ENCODE results near the gene TPPP2.
"Not testable (repeated sequence)": the region's sequence is repeated elsewhere in the genome, so short reads cannot be mapped to it uniquely, and the experiment has no call there.

The TPPP2 gene

DNA sequence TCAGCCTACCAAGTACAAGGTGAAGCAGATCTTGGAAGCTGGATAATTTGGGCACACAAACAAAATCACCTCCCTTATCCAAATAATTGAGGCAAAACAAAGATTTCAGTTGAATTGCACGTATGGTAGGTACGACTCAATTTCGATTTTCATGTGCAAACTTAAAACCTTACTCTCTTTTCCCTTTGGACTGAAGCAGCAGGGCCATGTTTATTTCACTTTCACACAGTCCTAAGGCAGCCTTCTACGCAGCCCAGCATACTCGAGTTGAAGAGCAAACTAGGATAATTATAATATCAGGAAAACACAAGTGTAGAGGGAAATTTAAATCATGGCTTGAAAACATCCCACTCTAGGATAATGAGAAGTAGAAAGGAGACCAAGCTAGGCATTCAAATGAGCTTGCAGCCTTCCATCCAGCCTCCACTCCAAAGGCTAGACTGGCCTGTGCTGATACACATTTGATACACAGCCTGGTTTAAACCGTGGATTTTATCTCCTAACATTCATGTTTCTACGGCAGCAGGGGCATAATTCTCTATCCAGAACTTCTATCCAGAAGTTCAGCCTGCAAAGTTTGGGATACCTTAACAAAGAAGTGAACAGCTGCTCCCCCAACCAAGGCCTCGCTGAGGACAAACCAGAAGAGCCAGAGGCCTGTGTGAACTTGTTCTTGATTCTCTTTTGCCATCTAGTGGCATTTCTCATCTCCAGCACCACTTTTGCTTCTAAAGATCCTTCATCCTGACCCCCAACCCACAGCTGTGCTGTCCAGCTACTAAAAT, 9.8 kb downstream of the TPPP2 start:
- no peak for DNase-seq

DNA sequence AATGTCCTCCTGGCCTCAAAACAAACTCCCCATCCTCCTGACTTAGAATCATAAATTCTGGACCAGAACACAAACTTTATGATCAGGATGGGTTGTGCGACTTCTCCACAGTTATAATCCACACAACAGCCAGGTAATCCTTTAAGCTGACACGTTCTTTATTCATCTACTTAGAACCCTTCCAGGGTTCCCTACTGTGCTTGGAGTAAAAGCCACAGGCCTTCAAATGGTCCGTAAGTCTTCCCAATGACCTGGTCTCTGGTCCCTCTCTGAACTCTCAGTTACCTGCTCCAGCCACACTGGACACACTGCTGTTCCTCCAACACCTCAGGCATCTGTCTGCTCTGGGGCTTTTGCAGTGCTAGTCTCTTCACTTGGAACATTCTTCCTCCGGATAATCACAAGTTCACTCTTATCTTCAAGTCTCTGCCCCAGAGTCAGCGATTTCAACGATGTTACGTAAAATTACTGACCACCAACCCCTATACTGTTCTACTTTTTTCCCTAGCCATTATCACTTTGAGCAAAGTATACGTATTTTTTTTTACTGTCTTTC, 10.4 kb downstream of the TPPP2 start:
- no peak for DNase-seq

DNA sequence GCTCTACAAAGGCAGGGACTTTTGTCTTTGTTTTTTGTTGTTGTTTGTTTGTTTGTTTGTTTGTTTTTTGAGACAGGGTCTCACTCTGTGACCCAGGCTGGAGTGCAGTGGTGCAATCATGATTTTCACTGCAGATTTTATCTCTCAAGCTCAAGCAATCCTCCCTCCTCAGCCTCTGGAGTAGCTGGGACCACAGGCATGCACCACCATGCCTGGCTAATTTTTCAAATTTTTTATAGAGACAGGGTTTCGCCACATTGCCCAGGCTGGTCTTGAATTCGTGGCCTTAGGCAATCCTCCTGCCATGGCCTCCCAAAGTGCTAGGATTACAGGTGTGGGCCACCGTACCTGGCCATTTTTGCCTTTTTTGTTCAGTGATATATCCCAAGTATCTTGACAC, 10.9 kb downstream of the TPPP2 start:
- not testable (repeated sequence) for DNase-seq

DNA sequence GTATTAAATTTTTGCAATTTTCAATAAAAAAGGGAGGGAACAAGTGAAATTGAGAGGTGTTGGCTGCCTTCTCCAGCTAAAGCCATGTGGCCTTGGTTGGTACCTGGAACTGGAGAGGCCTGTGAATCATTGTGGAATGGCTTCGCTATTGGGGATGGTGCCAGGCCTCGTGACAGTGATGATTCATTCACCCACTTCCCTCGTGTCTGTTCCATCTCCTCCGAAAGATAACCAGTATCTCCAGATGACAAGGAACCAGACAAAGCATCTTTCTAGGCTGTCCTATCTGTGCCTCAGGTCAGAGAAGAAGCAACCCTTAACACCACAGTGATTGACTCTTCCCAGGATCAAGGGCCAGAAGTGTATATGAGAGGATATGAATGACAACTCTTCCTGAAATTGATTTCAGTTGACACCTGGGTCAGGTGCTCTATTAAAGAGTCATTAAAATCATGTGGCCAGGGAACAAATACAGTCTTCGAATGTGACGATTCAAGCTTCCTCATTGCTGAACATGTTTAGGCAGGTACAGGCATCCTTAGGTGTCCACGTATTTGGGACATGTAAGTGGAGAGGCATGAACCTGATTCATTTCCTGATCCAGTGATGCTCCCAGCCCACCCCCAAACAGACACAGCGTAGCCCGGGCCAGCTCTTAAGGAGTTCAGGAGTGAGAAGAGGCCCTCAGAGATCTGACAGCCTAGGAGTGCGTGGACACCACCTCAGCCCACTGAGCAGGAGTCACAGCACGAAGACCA, 11.8 kb downstream of the TPPP2 start, which contains the start of gene RNASE7:
Gene RNASE7 (plus strand): TSS at position 687 of the 758 bp plus-strand sequence. CDS start 631 bp downstream, outside the sequence.
- DNase-seq: no peak

DNA sequence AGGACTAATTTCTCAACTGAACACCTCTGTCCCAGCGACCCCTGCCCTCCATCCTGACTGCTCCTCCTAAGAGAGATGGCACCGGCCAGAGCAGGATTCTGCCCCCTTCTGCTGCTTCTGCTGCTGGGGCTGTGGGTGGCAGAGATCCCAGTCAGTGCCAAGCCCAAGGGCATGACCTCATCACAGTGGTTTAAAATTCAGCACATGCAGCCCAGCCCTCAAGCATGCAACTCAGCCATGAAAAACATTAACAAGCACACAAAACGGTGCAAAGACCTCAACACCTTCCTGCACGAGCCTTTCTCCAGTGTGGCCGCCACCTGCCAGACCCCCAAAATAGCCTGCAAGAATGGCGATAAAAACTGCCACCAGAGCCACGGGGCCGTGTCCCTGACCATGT, 12.9 kb downstream of the TPPP2 start:
- no peak for DNase-seq

DNA sequence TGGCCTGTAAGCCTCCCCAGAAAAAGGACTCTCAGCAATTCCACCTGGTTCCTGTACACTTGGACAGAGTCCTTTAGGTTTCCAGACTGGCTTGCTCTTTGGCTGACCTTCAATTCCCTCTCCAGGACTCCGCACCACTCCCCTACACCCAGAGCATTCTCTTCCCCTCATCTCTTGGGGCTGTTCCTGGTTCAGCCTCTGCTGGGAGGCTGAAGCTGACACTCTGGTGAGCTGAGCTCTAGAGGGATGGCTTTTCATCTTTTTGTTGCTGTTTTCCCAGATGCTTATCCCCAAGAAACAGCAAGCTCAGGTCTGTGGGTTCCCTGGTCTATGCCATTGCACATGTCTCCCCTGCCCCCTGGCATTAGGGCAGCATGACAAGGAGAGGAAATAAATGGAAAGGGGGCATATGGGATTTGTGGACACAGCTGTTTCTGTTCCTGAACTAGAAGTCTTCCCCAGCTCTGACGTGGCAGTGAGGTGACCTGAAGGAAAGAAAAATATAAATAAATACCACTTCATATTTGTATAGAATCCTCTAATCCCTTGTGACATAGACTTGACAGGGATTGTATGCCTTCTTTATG, 13.5 kb downstream of the TPPP2 start:
- no peak for DNase-seq

DNA sequence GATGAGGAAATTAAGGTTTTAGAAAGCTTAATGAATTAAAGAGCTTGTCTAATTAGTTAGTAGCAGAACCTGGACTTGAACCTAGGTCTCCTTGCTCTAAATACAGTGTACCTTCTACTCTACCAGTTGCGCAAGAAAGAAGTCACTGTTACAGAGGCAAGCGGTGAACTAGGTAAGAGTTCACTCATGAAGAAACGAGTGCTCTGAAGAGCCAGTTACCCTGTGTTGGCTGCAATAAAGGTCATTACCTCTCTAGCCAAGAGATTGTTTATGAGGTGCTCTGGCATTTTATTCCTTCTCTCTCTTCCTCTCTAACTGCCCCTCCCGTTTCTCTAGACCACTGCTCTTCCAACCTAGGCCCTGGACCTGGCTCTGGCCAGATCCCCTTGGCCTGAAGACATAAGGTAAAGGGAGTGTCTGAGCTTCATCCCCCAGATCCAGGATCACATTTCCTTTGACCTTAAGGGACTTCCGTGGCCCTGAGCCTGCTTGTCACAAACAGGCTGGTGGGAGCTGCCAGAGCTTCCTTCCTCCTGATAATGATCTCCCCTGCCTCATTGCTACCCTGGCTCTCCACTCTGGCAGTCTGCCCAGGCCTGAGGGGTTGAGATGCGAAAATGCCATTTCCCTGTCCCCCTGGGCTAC, 14.1 kb downstream of the TPPP2 start:
- no peak for DNase-seq

DNA sequence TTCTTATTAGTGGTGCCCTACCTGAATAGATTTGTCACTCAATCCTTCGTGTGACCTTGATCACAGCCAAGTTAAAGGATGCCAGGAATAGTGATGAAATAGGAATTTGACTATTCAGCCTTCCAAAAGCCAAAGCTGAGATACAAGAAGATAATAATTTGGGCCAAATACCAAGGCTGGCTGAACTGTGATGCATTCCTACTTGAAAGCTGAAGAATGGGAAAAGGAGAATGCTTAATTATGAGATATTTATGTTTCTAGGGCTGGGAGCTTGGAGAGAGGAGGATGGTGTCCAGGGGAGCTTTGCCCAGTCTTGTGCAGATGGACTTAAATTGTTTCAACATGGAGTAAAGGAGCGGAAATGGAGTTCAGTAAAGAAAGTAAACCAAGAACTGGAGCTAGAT, 17.4 kb downstream of the TPPP2 start:
- DNase-seq: no peak

DNA sequence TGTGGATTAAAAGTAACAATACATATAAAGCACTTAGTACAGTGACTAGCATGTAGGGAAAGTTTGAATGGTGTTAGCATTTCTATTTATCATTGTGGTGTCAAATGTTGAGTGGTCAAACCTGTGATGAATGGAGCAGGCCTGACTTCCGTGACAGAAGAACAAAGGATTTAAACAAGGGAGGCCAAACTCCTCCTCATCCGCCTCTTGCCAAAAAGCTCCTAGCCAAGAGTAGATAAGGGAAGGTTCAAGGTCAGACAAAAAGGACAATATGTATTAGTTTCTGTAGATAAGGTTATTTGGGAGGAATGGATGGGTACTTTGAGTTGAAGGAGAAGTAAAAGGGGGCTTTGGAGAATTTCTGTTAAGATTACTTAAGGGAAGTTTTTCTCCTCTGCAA, 18.6 kb downstream of the TPPP2 start:
- DNase-seq: no peak

DNA sequence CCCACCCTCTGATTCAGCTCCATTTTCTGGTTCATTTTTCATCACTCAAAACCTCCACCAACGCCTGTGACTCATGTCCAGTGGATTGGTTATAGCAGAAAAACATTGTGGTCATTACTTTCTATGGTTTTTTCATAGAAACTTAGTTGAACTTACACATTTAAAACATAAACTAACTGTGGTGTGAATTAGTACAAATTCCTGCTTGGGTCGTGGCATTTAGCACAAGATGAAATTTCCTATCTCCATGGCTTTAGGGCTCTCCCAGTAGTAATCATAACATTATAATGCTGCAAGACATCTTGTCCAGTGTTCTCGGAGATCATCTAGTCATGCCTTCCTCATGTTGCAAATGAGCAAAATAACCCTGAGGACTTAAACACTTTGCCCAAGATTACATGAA, 19.3 kb downstream of the TPPP2 start:
- no peak for DNase-seq

DNA sequence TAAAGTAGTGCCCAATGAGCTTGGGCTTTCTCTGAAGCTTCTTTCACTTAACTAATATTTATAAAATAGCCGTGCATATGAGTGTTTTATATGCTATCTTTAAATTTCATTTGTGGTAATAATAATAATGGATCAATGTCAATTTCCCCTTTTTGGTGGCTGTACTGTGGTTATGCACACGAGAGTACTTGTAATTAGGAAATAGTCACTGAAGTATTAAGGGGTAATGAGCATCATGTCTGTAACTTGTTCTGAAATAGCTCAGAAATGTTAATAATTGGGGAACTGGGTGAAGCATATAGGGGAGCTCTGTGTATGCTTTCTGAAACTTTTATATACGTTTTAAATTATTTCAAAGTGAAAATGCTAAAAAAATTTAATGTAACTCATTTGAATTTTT, 20.6 kb downstream of the TPPP2 start:
- DNase-seq: no peak

DNA sequence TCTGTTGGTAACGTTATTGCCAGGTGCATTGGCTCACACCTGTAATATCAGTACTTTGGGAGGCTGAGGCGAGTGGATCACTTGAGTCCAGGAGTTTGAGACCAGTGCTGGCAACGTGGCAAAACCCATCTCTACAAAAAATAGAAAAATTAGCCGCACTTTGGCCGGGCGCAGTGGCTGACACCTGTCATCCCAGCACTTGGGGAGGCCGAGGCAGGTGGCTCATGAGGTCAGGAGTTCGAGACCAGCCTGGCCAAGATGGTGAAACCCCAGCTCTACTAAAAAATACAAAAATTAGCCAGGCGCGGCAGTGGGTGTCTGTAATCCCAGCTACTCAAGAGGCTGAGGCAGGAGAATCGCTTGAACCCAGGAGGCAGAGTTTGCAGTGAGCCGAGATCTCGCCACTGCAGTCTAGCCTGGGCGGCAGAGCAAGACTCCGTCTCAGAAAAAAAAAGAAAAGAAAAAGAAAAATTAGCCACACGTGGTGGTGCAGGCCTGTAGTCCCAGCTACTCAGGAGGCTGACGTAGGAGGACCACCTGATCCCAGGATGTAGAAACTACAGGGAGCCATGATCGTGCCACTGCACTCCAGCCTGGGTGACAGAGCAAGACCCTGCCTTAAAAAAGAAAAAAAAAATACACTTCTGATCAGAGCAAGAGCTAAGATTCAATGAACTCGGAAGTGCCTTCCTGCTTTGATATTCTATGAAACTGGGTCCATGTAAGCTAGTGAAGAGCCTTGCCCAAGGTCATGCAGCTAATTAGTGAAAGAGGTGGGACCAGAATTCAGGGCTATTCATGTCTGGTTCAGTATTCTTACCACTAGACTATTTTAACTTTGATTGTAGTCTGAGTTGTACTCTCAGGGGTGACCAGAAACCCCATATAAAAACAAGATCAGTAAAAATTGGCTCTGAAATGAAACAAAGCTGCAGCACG, 23.4 kb downstream of the TPPP2 start:
- no peak for DNase-seq

DNA sequence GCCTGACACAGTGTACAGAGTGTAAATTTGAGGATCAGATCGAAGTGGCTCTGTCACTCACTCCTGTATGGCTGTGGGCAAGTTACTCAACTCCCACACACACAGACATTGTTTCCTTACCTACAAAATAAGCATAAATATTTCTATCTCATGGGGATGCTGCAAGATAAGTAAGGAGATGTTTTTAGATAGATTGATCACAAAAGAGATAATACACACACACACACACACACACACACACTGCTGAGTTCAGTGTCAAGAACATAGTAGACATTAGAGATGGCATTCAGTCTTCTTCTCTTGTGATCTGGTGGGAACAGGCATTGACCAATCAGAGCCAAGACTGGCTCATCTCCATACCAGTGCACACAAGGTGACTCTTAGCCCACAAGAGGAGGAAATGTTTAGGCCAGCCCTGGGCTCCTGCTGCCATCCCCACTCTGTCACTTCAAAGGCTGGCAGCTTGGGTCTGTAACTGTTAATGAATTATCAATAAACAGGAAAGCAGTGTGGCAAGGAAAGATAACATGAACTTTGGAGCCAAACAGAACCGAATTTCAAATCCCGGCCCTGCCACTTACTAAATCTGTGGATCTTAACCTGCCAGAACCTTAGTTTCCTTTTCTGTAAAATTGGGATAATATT, 24.2 kb downstream of the TPPP2 start:
- no peak for DNase-seq

DNA sequence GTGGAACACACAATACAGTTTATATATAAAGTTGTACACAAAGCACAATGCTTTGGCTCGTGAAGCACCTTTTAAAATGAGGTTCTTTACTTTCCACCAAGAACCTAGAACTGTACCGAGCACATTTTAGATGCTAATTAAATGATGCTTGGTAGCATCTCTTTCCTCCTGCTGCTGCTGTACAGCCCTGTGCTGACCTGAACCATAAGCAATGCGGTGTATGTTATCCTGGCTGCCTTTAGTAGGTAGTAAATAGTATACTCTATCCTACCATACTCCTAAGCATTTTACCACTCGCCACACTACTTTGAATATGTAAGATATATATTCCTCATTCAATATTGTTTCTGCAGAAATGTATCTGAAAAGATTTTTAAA, 24.7 kb downstream of the TPPP2 start:
- no peak for DNase-seq

DNA sequence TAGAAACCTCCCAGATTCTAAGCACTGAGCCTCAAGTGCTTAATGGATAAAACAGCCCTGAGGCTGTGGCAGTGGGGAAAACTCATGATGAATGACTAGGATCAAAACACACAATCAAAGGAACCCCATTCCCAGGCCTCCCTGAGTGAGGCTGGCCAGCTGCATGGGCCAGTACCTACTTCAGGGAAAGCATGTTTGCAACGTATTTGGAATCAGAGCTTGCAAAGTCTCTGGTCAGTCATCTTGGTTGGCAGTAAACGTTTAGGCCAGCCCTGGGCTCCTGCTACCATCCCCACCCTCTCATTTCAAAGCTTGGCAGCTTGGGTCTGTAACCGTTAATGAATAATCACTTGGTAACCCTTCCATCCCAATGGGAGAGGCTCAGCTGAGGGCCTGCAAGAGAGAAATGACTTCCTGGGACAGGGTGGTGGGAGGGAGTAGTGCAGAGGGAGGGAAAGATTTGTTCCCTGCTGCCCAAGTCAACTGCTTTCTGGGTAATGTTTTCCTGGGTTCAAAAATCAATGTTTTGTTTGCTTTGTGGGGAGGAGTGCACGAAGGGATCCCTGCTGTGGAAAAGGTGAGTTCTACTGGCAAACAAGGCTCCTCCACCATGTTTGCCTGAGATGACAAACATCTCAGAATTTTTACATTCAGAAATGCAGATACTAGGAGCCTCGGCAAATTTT, 25.6 kb downstream of the TPPP2 start:
- DNase-seq: no peak

DNA sequence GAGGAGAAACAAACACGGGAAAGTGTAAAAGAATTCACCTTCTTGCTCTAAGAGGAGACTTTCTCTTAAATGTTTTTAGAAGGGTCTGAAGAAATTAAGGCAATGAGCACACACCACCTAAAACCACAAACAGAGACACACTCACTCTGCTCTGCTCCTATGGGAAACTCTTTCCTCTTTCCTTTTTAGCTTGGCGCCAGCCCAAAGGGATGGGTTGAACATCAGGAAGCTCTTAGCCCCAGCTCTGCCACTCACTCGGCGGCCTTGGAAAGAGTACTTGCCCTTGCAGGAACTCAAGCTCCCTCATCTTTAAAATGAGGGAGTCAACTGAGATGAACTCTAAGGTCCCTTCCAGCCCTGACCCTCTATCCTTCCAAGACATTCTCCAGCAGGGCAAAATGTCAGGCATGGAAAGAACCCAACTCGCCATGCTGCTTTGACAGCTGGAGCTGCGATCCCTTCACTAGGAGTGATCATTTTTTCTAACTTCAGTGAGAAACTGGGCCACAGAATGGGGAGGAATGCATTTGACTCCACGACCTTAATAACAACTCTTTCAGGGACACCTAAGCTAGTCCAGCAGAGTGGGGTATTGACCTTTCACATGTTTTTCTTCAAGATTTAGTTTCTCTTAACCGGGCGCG, 26.6 kb downstream of the TPPP2 start:
- DNase-seq: no peak

DNA sequence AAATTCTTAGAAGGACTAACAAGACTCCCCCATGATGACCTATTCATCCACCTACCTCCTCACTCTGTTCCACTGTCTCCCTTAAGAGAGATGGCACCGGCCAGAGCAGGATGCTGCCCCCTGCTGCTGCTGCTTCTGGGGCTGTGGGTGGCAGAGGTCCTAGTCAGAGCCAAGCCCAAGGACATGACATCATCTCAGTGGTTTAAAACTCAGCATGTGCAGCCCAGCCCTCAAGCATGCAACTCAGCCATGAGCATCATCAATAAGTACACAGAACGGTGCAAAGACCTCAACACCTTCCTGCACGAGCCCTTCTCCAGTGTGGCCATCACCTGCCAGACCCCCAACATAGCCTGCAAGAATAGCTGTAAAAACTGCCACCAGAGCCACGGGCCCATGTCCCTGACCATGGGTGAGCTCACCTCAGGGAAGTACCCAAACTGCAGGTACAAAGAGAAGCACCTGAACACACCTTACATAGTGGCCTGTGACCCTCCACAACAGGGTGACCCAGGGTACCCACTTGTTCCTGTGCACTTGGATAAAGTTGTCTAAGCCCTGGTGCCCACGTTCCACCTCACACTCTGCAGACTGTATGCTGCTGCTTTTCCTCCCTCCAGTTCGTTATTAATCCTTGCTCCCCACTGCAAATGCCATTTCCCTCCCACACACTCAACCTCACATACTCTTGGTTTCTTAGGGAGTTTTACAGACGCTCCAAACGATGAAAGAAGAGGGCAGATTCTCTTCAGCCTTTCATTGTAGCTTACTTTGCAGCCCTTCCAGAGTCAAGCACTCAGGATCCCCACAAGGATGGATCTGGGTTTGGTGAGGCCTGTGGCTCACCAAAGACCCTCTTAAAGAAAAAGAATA, 28.0 kb downstream of the TPPP2 start, which contains the start of gene RNASE8:
Gene RNASE8 (plus strand): TSS at position 20 of the 873 bp plus-strand sequence. CDS start 71 bp downstream, at position 91.
- no peak for DNase-seq

DNA sequence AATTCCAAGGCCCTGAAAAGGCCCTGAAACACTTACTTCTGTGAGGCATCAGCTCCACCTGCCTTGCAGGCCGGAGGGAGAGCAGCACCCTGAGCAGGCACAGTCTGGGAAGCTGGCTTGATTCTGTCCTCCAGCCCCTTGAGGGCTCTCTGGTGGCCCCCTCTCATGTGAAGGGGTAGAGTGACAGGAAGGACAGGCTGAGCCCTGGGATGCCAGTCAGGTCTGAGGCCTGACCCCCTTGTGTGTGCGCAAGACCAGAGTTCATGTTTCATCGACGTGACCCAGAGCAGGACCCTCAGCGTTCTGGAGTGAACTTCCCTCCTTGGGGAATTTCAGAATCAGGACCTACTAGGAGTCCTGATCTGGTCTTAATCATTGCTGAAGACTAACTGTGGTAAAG, 28.9 kb downstream of the TPPP2 start:
- no peak for DNase-seq

Data from activated CD8-positive, alpha-beta memory T cell treated with anti-CD3 and anti-CD28 coated beads for 24 hours (primary cell).